H1 (cell line): Measurements from ENCODE around the gene ADH4. TPM values are rescaled to one million over a fixed set of nuclear protein-coding genes. Genes with fewer than 3 reads are reported as not detected.

Source experiments
- CTCF ChIA-PET: fragments of 300-600 bp; sonication (Branson Sonifier 250); formaldehyde crosslinking; loops from one replicate; lab custom pipeline; 2021; ENCODE audit not compliant: partially characterized antibody; lab: Charles Lee
- POLR2A ChIA-PET: fragments of 300-600 bp; sonication (Branson Sonifier 250); formaldehyde crosslinking; loops from one replicate; lab custom pipeline; 2021; ENCODE audit warnings: inconsistent platforms; ENCODE audit not compliant: partially characterized antibody; lab: Charles Lee
- DNase-seq, 2 experiments: peaks; one replicate each; pipeline versions ENCODE4 v3.0.0 to v3.0.0-alpha.2; 2010 to 2022; ENCODE audit warnings: low spot score in 2 of 2, low read depth in 1 of 2, mixed read lengths in 1 of 2
- FAIRE-seq: peaks from 2 replicates; lab custom pipeline; 2011; peaks lifted over from hg19 to GRCh38; lab: Jason Lieb, UNC
- H2AFZ ChIP-seq: 2 replicates; pipeline ENCODE4 v1.8.1; 2012; ENCODE audit warnings: low read length, inconsistent platforms
- H2AK5ac ChIP-seq: 2 replicates; pipeline ENCODE4 v1.6.1; 2013; ENCODE audit warnings: low read depth, low read length
- H2BK120ac ChIP-seq: replicated peaks from 2 replicates; pipeline ENCODE3; 2013; ENCODE audit warnings: low read depth, low read length, inconsistent platforms
- H2BK12ac ChIP-seq: 2 replicates; pipeline ENCODE4 v1.6.1; 2013; ENCODE audit warnings: low read depth, low read length
- H2BK15ac ChIP-seq: 2 replicates; pipeline ENCODE4 v1.6.1; 2013; ENCODE audit warnings: low read length
- H2BK20ac ChIP-seq: 2 replicates; pipeline ENCODE4 v1.6.1; 2013; ENCODE audit warnings: low read length
- H2BK5ac ChIP-seq: 2 replicates; pipeline ENCODE4 v1.6.1; 2013; ENCODE audit warnings: low read depth, low read length
- H3K14ac ChIP-seq: 2 replicates; pipeline ENCODE4 v1.6.1; 2013; ENCODE audit warnings: inconsistent platforms; ENCODE audit not compliant: insufficient read length
- H3K18ac ChIP-seq: 2 replicates; pipeline ENCODE4 v1.6.1; 2013; ENCODE audit warnings: low read length; ENCODE audit errors: extremely low read depth
- H3K23ac ChIP-seq: 2 replicates; pipeline ENCODE4 v1.6.1; 2013; ENCODE audit warnings: inconsistent platforms; ENCODE audit not compliant: insufficient read length
- H3K23me2 ChIP-seq: 2 replicates; pipeline ENCODE4 v1.6.1; 2013; ENCODE audit warnings: low read depth, low read length
- H3K27ac ChIP-seq: 2 replicates; pipeline ENCODE4 v1.6.1; 2011; ENCODE audit warnings: low read depth, low read length, inconsistent platforms
- H3K27me3 ChIP-seq, 4 experiments: replicated peaks in 1 of 4; 1 replicate in 1 of 4; 2 replicates in 3 of 4; pipeline versions ENCODE4 v1.6.1 to v1.8.1; 2011 to 2013; ENCODE audit warnings: low read length in 3 of 4, mild to moderate bottlenecking in 3 of 4, inconsistent platforms in 2 of 4, mixed read lengths in 2 of 4, moderate library complexity in 1 of 4; ENCODE audit not compliant: control insufficient read depth in 3 of 4, insufficient read depth in 3 of 4; ENCODE audit errors: extremely low read depth in 1 of 4
- H3K36me3 ChIP-seq, 4 experiments: 2 replicates each; pipeline versions ENCODE4 v1.6.1 to v1.8.1; 2011 to 2013; ENCODE audit warnings: mild to moderate bottlenecking in 4 of 4, low read length in 3 of 4, moderate library complexity in 2 of 4, control low read depth in 1 of 4, inconsistent platforms in 1 of 4; ENCODE audit not compliant: insufficient read depth in 4 of 4, control insufficient read depth in 2 of 4
- H3K4ac ChIP-seq: replicated peaks from 2 replicates; pipeline ENCODE3; 2013; ENCODE audit warnings: low read length, low read depth, mixed read lengths, inconsistent platforms; ENCODE audit not compliant: insufficient read length
- H3K4me1 ChIP-seq, 4 experiments: replicated peaks in 1 of 4; 1 replicate in 1 of 4; 2 replicates in 3 of 4; pipeline versions ENCODE4 v1.6.1 to v1.8.1; 2011 to 2013; ENCODE audit warnings: low read length in 3 of 4, inconsistent platforms in 2 of 4, mixed read lengths in 1 of 4; ENCODE audit not compliant: insufficient read depth in 4 of 4, control insufficient read depth in 3 of 4
- H3K4me2 ChIP-seq, 2 experiments: 2 replicates each; pipeline versions ENCODE4 v1.6.1 to v1.8.1; 2011 to 2013; ENCODE audit warnings: low read depth in 2 of 2, low read length in 2 of 2, control low read depth in 1 of 2, inconsistent platforms in 1 of 2, mild to moderate bottlenecking in 1 of 2; ENCODE audit not compliant: insufficient read depth in 1 of 2
- H3K4me3 ChIP-seq, 4 experiments: fragments of 200-600, 300-600 bp in 1 of 4; sonication (generic), shearing (Covaris generic), sonication (Bioruptor Twin) in 1 of 4; 2 replicates each; pipeline versions ENCODE4 v1.5.1 to v1.8.1; 2011 to 2016; ENCODE audit warnings: low read length in 4 of 4, low read depth in 3 of 4, control low read depth in 2 of 4, inconsistent platforms in 2 of 4, mild to moderate bottlenecking in 2 of 4, mixed read lengths in 1 of 4, moderate library complexity in 1 of 4; ENCODE audit not compliant: insufficient read depth in 2 of 4; ENCODE audit errors: extremely low read depth in 1 of 4
- H3K56ac ChIP-seq: replicated peaks from 2 replicates; pipeline ENCODE3; 2013; ENCODE audit warnings: low read depth, mild to moderate bottlenecking, mixed read lengths, low read length, inconsistent platforms; ENCODE audit not compliant: insufficient read length
- H3K79me1 ChIP-seq: 2 replicates; pipeline ENCODE4 v1.6.1; 2013; ENCODE audit warnings: low read depth, low read length, control low read depth
- H3K79me2 ChIP-seq, 2 experiments: 2 replicates each; pipeline versions ENCODE4 v1.6.1 to v1.8.1; 2012 to 2013; ENCODE audit warnings: low read length in 2 of 2, mild to moderate bottlenecking in 2 of 2, inconsistent platforms in 1 of 2; ENCODE audit not compliant: insufficient read depth in 2 of 2, control insufficient read depth in 1 of 2
- H3K9ac ChIP-seq, 4 experiments: replicated peaks in 1 of 4; 1 replicate in 1 of 4; 2 replicates in 3 of 4; pipeline versions ENCODE4 v1.6.1 to v1.8.1; 2011 to 2013; ENCODE audit warnings: low read depth in 3 of 4, low read length in 3 of 4, control low read depth in 2 of 4, mild to moderate bottlenecking in 2 of 4, moderate library complexity in 2 of 4, inconsistent platforms in 1 of 4; ENCODE audit errors: extremely low read depth in 1 of 4
- H3K9me3 ChIP-seq, 2 experiments: 2 replicates each; pipeline versions ENCODE4 v1.6.1 to v1.8.1; 2012 to 2013; ENCODE audit warnings: mild to moderate bottlenecking in 2 of 2, moderate library complexity in 2 of 2, control low read depth in 1 of 2, inconsistent platforms in 1 of 2, low read depth in 1 of 2, low read length in 1 of 2, mixed read lengths in 1 of 2; ENCODE audit not compliant: insufficient read depth in 2 of 2
- H4K20me1 ChIP-seq, 2 experiments: replicated peaks in 1 of 2; 2 replicates each; pipeline versions ENCODE3 to v1.8.1; 2011 to 2013; ENCODE audit warnings: inconsistent platforms in 2 of 2, low read length in 2 of 2, mild to moderate bottlenecking in 1 of 2; ENCODE audit not compliant: insufficient read depth in 2 of 2, control insufficient read depth in 1 of 2
- H4K5ac ChIP-seq: 2 replicates; pipeline ENCODE4 v1.6.1; 2013; ENCODE audit warnings: low read length, low read depth, mixed read lengths, inconsistent platforms; ENCODE audit not compliant: insufficient read length
- H4K8ac ChIP-seq: 2 replicates; pipeline ENCODE4 v1.8.0; 2013; ENCODE audit warnings: mild to moderate bottlenecking, moderate library complexity, low read length, inconsistent platforms; ENCODE audit not compliant: insufficient read depth; ENCODE audit errors: extremely low read depth
- H4K91ac ChIP-seq: replicated peaks from 2 replicates; pipeline ENCODE3; 2013; ENCODE audit warnings: low read length, mixed read lengths, inconsistent platforms; ENCODE audit not compliant: insufficient read length
- NANOG ChIP-seq: IDR thresholded peaks from 2 replicates; pipeline ENCODE4 v1.6.1; 2011; ENCODE audit warnings: low read length, low read depth, mild to moderate bottlenecking, inconsistent platforms; ENCODE audit not compliant: insufficient read depth, poor library complexity, severe bottlenecking
- POLR2AphosphoS5 ChIP-seq: IDR thresholded peaks from 2 replicates; pipeline ENCODE4 v1.6.1; 2011; ENCODE audit warnings: low read depth, low read length
- WGBS, 2 experiments: shearing (Covaris generic) in 1 of 2; methylation state at CpG; one replicate each; pipeline versions ENCODE4 v1.1.6 to v1.1.7; 2013 to 2015; ENCODE audit warnings: low lambda C conversion rate in 2 of 2, mixed read lengths in 2 of 2, inconsistent platforms in 1 of 2, low coverage in 1 of 2, missing lambda C conversion rate in 1 of 2; ENCODE audit not compliant: insufficient replicate concordance in 2 of 2, insufficient coverage in 1 of 2, insufficient read length in 1 of 2; ENCODE audit errors: extremely low coverage in 1 of 2, missing lambda C conversion rate in 1 of 2; 5-methylcytosine and 5-hydroxymethylcytosine counted together
- polyA plus RNA-seq, 7 experiments: library from polyadenylated mRNA; depleted of rRNA in 3 of 7; stranded (reverse) in 5 of 7; unstranded in 2 of 7; fragments of >200 nt in 5 of 7; fragments of 200-250 nt in 2 of 7; gene quantifications; 1 replicate in 5 of 7; 2 replicates in 1 of 7; 4 replicates in 1 of 7; pipeline versions ENCODE4 v1.2.1 to v1.2.3, GENCODE V29; 2011 to 2013; ENCODE audit warnings: missing spikeins in 2 of 7, mixed read lengths in 2 of 7
- total RNA-seq: library from RNA; stranded (reverse); fragmentation: NEBNext Ultra II Directional; extraction: Animal tissue kit (Norgen Biotek cat#: 25700); gene quantifications from 2 replicates; pipeline ENCODE4 v1.2.1, GENCODE V29; 2021

The ADH4 gene
- total and polyA plus RNA-seq, 2 of the 8 experiments (the other 6 are each of a cell fraction or from before 2014, with no cell fraction given): not detected

GRCh38 chr4:99074816-99075215, 69.3 kb downstream of the ADH4 start:
- Histone ChIP-seq H3K4me2 (no peak overlapping the region), H2BK15ac (no peak overlapping the region), H3K18ac (no peak overlapping the region), H3K9ac (no peak overlapping the region), H3K79me1 (no peaks in the 10 kb centered on the region; the same call in 1 of the 2 replicates), H3K27me3 (no peaks in the 10 kb centered on the region), H3K4ac (no peak overlapping the region), H2BK12ac (no peak overlapping the region), H4K5ac (no peak overlapping the region), H3K36me3 (peaks cover 18 to 93% (median 69%) of the 10 kb centered on the region in 4 experiments), H3K79me2 (peaks cover 0 to under 1% of the 10 kb centered on the region in 2 experiments; a peak in 1 of 4 replicates), H2BK120ac (no peak overlapping the region), H4K20me1 (no peaks in the 10 kb centered on the region), H3K9me3 (no peaks in the 10 kb centered on the region), H3K4me1 (no peaks in the 10 kb centered on the region), H2BK20ac (no peak overlapping the region), H3K23me2 (no peaks in the 10 kb centered on the region), H2BK5ac (no peak overlapping the region), H2AK5ac (no peak overlapping the region), H3K4me3 (no peak overlapping the region)
- no peak for DNase-seq
- WGBS, 2 experiments: 91% methylated on average over 7 of the region's 7 CpGs; no CpG with 5 or more reads in 1 of the 2 experiments
- TF ChIP-seq POLR2AphosphoS5 (no peak), NANOG (no peak)
- TF ChIP-seq, all 59 proteins: peak for 0
- ChIA-PET POLR2A (interaction anchor here (1.8 to 3.9 kb wide), 4 partner anchors 9 to 16 kb away, joined by 4 to 17 read pairs (median 8); partner anchors contain the start of gene ADH5), CTCF (interaction anchor here (0.6 to 3.1 kb wide), 5 partner anchors 18 to 330 kb away, joined by 3 to 10 read pairs (median 4); partner anchors contain the start of gene METAP1)
- Histone ChIP-seq H2AFZ (no peak overlapping the region), H4K8ac (no peak overlapping the region), H3K23ac (no peak overlapping the region), H3K14ac (no peak overlapping the region), H4K91ac (no peak overlapping the region), H3K56ac (no peak overlapping the region), H3K27ac (no peak overlapping the region)
- no peak for FAIRE-seq

Other genes starting within 250 kb of the ADH4 start
- gene EIF4E, start 215.2 kb downstream of the ADH4 start, total RNA-seq: 185 and 210 TPM in 2 replicates
- 45.5 and 59.6 TPM in 2 replicates for gene EIF4E, start 215.2 kb downstream of the ADH4 start, polyA plus RNA-seq (2011; rRNA removed)
- 80.9 and 85.2 TPM in 2 replicates for gene METAP1, start 148.6 kb downstream of the ADH4 start, total RNA-seq
- 37.1 and 50.6 TPM in 2 replicates for gene METAP1, start 148.6 kb downstream of the ADH4 start, polyA plus RNA-seq (2011; rRNA removed)
- gene ADH5, start 55.5 kb downstream of the ADH4 start, total RNA-seq: 322 and 327 TPM in 2 replicates
- gene ADH5, start 55.5 kb downstream of the ADH4 start, polyA plus RNA-seq (2011; rRNA removed): 139 and 223 TPM in 2 replicates
- not detected in 2 replicates for gene ADH6, start 74.9 kb upstream of the ADH4 start, total RNA-seq
- 0.06 TPM in 1 of 2 replicates, not detected in the other for gene ADH6, start 74.9 kb upstream of the ADH4 start, polyA plus RNA-seq (2011; rRNA removed)
- not detected in 2 replicates for gene ADH1A, start 146.7 kb upstream of the ADH4 start, total RNA-seq
- not detected in 2 replicates for gene ADH1A, start 146.7 kb upstream of the ADH4 start, polyA plus RNA-seq (2011; rRNA removed)
- not detected in 2 replicates for gene ADH1B, start 177.1 kb upstream of the ADH4 start, total RNA-seq
- gene ADH1B, start 177.1 kb upstream of the ADH4 start, polyA plus RNA-seq (2011; rRNA removed): not detected in 2 replicates
- not detected in 2 replicates for gene ADH1C, start 208.4 kb upstream of the ADH4 start, total RNA-seq
- not detected in 2 replicates for gene ADH1C, start 208.4 kb upstream of the ADH4 start, polyA plus RNA-seq (2011; rRNA removed)